Measurements from ENCODE around the gene TRAF2. TPM values are rescaled to one million over a fixed set of nuclear protein-coding genes. Genes with fewer than 3 reads are reported as not detected.

TRAF2 gene
- total and polyA plus RNA-seq, 2 of the 8 experiments (the other 6 are each of a cell fraction or from before 2014, with no cell fraction given) = 26.9 to 50.2 TPM

DNA sequence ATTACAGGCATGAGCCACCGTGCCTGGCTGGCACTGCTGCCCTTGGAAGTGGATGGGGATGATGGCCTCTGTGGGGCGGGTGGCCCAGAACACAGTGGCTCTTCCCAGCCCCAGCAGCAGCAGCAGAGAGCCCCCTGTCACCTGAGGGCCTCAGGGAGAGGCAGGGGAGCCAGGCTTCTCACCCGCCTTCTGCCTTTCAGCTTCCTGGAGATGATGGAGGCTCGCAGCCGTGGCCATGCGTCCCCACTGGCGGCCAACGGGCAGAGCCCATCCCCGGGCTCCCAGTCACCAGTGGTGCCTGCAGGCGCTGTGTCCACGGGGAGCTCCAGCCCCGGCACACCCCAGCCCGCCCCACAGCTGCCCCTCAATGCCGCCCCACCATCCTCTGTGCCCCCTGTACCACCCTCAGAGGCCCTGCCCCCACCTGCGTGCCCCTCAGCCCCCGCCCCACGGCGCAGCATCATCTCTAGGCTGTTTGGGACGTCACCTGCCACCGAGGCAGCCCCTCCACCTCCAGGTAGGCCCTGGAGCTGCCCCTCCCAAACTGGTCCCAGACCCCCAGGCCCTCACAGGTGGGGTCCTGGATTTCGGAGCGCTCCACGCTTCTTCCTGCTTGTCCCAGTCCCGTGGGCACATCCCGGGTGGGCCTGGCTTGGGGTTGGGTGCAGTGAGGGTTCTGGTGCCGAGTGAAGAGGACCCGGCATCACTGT lies 49.0 kb upstream of the TRAF2 start (continued):
- TF ChIP-seq, protein P1, sequence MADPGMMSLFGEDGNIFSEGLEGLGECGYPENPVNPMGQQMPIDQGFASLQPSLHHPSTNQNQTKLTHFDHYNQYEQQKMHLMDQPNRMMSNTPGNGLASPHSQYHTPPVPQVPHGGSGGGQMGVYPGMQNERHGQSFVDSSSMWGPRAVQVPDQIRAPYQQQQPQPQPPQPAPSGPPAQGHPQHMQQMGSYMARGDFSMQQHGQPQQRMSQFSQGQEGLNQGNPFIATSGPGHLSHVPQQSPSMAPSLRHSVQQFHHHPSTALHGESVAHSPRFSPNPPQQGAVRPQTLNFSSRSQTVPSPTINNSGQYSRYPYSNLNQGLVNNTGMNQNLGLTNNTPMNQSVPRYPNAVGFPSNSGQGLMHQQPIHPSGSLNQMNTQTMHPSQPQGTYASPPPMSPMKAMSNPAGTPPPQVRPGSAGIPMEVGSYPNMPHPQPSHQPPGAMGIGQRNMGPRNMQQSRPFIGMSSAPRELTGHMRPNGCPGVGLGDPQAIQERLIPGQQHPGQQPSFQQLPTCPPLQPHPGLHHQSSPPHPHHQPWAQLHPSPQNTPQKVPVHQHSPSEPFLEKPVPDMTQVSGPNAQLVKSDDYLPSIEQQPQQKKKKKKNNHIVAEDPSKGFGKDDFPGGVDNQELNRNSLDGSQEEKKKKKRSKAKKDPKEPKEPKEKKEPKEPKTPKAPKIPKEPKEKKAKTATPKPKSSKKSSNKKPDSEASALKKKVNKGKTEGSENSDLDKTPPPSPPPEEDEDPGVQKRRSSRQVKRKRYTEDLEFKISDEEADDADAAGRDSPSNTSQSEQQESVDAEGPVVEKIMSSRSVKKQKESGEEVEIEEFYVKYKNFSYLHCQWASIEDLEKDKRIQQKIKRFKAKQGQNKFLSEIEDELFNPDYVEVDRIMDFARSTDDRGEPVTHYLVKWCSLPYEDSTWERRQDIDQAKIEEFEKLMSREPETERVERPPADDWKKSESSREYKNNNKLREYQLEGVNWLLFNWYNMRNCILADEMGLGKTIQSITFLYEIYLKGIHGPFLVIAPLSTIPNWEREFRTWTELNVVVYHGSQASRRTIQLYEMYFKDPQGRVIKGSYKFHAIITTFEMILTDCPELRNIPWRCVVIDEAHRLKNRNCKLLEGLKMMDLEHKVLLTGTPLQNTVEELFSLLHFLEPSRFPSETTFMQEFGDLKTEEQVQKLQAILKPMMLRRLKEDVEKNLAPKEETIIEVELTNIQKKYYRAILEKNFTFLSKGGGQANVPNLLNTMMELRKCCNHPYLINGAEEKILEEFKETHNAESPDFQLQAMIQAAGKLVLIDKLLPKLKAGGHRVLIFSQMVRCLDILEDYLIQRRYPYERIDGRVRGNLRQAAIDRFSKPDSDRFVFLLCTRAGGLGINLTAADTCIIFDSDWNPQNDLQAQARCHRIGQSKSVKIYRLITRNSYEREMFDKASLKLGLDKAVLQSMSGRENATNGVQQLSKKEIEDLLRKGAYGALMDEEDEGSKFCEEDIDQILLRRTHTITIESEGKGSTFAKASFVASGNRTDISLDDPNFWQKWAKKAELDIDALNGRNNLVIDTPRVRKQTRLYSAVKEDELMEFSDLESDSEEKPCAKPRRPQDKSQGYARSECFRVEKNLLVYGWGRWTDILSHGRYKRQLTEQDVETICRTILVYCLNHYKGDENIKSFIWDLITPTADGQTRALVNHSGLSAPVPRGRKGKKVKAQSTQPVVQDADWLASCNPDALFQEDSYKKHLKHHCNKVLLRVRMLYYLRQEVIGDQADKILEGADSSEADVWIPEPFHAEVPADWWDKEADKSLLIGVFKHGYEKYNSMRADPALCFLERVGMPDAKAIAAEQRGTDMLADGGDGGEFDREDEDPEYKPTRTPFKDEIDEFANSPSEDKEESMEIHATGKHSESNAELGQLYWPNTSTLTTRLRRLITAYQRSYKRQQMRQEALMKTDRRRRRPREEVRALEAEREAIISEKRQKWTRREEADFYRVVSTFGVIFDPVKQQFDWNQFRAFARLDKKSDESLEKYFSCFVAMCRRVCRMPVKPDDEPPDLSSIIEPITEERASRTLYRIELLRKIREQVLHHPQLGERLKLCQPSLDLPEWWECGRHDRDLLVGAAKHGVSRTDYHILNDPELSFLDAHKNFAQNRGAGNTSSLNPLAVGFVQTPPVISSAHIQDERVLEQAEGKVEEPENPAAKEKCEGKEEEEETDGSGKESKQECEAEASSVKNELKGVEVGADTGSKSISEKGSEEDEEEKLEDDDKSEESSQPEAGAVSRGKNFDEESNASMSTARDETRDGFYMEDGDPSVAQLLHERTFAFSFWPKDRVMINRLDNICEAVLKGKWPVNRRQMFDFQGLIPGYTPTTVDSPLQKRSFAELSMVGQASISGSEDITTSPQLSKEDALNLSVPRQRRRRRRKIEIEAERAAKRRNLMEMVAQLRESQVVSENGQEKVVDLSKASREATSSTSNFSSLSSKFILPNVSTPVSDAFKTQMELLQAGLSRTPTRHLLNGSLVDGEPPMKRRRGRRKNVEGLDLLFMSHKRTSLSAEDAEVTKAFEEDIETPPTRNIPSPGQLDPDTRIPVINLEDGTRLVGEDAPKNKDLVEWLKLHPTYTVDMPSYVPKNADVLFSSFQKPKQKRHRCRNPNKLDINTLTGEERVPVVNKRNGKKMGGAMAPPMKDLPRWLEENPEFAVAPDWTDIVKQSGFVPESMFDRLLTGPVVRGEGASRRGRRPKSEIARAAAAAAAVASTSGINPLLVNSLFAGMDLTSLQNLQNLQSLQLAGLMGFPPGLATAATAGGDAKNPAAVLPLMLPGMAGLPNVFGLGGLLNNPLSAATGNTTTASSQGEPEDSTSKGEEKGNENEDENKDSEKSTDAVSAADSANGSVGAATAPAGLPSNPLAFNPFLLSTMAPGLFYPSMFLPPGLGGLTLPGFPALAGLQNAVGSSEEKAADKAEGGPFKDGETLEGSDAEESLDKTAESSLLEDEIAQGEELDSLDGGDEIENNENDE (IDR thresholded peaks at IDR 0.05; ENCODE audit: insufficient replicate concordance, low read length) = no peak
- TF ChIP-seq, protein P2, sequence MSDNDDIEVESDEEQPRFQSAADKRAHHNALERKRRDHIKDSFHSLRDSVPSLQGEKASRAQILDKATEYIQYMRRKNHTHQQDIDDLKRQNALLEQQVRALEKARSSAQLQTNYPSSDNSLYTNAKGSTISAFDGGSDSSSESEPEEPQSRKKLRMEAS (IDR thresholded peaks at IDR 0.05) = no peak
- TF ChIP-seq NANOG (IDR thresholded peaks at IDR 0.05; ENCODE audit: insufficient read depth, low read depth, low read length, poor library complexity, severe bottlenecking) (no peak), CTBP2 (IDR thresholded peaks at IDR 0.05; ENCODE audit: borderline replicate concordance, insufficient read depth, insufficient read length, low read length) (no peak), CBX8 (IDR thresholded peaks at IDR 0.05; ENCODE audit: borderline replicate concordance, low read depth, low read length) (no peak), TBP (IDR thresholded peaks at IDR 0.05; ENCODE audit: low read depth, low read length) (no peak), GTF2F1 (IDR thresholded peaks at IDR 0.05; ENCODE audit: borderline replicate concordance, low read depth, low read length) (no peak)
- TF ChIP-seq, protein P3, sequence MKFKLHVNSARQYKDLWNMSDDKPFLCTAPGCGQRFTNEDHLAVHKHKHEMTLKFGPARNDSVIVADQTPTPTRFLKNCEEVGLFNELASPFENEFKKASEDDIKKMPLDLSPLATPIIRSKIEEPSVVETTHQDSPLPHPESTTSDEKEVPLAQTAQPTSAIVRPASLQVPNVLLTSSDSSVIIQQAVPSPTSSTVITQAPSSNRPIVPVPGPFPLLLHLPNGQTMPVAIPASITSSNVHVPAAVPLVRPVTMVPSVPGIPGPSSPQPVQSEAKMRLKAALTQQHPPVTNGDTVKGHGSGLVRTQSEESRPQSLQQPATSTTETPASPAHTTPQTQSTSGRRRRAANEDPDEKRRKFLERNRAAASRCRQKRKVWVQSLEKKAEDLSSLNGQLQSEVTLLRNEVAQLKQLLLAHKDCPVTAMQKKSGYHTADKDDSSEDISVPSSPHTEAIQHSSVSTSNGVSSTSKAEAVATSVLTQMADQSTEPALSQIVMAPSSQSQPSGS (IDR thresholded peaks at IDR 0.05; ENCODE audit: low read length) = no peak

Data from H1 (cell line).